NT2/D1 (cell line): ENCODE data around the gene SCRT2.

Experiments
- YY1 ChIP-seq: IDR thresholded peaks from 2 replicates; pipeline ENCODE4 v1.6.1; 2011; ENCODE audit not compliant: insufficient read length, insufficient read depth
- ZNF274 ChIP-seq: IDR thresholded peaks from 2 replicates; pipeline ENCODE4 v1.6.1; 2011; ENCODE audit warnings: mild to moderate bottlenecking, low read depth, low read length

DNA sequence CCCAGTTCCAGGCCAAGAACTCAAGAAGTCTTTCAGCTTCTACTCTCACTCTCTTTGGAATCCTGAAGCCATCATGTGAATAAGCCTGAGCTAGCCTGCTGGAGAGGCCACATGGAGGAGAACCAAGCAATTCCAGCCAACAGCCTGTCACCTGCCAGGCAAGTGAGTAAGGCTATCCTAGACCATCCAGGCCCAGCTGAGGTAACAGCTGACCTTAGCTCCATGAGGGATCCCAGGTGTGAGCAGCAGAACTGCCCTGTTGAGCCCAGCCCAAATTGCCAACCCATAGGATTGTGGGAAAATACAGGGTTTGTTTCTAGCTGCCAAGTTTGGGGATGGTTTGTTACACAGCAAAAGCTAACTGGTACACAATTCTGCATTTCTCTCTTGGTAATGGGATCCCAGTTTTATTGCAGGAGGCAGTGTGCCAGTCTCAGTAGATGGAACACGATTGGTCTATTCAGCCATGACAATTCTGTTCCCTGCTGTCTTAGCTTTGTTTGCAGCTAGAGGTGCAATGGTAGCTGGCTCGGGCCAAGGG is 28.1 kb downstream of the SCRT2 start:
- TF ChIP-seq ZNF274 (no peak), YY1 (no peak)
